ENCODE measurements around the gene DUOX2. TPM values are rescaled to one million over a fixed set of nuclear protein-coding genes. Genes with fewer than 3 reads are reported as not detected.

The DUOX2 gene
- total and polyA plus RNA-seq, 3 donors from 2014 or later, result 1.2 to 4.8 (median 2.6) TPM

DNA sequence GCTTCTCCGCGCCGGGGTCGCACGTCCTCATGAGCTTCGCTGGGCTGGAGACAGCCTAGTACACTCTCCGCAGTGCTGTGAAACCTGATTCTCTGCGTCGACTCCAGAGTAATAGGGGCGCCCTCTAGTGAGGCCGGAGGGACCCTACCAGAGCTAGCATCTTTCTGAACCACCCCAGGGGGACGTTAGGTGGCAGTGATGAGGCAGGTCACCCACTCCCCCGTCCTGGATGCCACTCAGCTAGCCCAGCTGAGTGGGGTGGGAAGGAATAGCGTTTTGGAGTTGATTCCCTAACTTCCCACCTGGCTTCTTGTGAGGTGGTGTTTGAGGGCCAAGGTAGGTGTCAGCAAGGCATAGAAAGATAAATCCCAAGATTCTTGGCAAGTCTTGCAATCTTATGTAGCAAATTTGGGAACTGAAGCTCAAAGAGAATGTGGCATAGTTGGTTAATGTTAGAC, 4.2 kb upstream of the DUOX2 start:
- peak overlapping the region in 1 of 2 donors; percentile 14 for H3K4me3 ChIP-seq
- DNase-seq, result peak; percentile 95
- TF ChIP-seq CTCF (IDR thresholded peaks at IDR 0.05), result peak; percentile 84 to 88 (median 88)
- no peak for TF ChIP-seq POLR2A (IDR thresholded peaks at IDR 0.05)
- 1 to 2% methylated on average over 14 of the region's 14 CpGs for WGBS, 2 donors
- H3K27me3 ChIP-seq, result no peaks in the 10 kb centered on the region
- peaks cover 8% of the 10 kb centered on the region for H3K4me1 ChIP-seq
- no peaks in the 10 kb centered on the region for H3K9me3 ChIP-seq
- intact Hi-C loops (cut with DNase I; ENCODE audit: low total_unique reads), result no loop called here
- no peak overlapping the region for H3K27ac ChIP-seq
- no peaks in the 10 kb centered on the region for H3K36me3 ChIP-seq (ENCODE audit: low read depth, missing control alignments)

DNA sequence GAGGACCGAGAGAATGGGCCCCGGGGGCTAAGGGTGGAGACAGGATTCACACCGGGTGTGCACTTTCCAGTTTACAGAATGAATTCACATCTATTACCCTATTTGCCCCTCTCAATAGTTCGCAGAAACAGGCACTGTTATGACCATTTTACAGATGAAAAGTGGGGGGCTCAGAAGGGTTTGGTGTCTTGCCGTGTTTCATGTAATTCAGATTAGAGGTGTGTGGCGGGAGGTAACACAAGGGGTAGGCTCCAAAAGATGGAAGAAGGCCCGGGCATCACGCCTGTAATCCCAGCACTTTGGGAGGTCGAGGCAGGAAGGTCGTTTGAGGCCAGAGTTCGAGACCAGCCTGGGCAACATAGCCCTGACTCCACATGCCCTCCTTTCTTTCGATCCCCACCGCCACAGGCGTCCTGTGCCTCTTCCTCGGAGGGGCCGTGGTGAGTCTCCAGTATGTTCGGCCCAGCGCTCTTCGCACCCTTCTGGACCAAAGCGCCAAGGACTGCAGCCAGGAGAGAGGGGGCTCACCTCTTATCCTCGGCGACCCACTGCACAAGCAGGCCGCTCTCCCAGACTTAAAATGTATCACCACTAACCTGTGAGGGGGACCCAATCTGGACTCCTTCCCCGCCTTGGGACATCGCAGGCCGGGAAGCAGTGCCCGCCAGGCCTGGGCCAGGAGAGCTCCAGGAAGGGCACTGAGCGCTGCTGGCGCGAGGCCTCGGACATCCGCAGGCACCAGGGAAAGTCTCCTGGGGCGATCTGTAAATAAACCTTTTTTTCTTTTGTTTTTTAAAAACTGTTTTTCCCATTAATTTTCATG, 3.5 kb upstream of the DUOX2 start:
- Histone ChIP-seq H3K27me3 (no peaks in the 10 kb centered on the region), H3K4me3 (peak overlapping the region in 1 of 2 donors; percentile 14), H3K36me3 (ENCODE audit: low read depth, missing control alignments) (no peaks in the 10 kb centered on the region), H3K4me1 (peaks cover 14% of the 10 kb centered on the region), H3K9me3 (no peaks in the 10 kb centered on the region), H3K27ac (no peak overlapping the region)
- TF ChIP-seq POLR2A (IDR thresholded peaks at IDR 0.05), result no peak
- TF ChIP-seq CTCF (IDR thresholded peaks at IDR 0.05), result no peak
- DNase-seq, result no peak
- WGBS, 2 donors, result 29 to 31% methylated on average over 33 of the region's 33 CpGs
- intact Hi-C loops (cut with DNase I; ENCODE audit: low total_unique reads), result no loop called here

DNA sequence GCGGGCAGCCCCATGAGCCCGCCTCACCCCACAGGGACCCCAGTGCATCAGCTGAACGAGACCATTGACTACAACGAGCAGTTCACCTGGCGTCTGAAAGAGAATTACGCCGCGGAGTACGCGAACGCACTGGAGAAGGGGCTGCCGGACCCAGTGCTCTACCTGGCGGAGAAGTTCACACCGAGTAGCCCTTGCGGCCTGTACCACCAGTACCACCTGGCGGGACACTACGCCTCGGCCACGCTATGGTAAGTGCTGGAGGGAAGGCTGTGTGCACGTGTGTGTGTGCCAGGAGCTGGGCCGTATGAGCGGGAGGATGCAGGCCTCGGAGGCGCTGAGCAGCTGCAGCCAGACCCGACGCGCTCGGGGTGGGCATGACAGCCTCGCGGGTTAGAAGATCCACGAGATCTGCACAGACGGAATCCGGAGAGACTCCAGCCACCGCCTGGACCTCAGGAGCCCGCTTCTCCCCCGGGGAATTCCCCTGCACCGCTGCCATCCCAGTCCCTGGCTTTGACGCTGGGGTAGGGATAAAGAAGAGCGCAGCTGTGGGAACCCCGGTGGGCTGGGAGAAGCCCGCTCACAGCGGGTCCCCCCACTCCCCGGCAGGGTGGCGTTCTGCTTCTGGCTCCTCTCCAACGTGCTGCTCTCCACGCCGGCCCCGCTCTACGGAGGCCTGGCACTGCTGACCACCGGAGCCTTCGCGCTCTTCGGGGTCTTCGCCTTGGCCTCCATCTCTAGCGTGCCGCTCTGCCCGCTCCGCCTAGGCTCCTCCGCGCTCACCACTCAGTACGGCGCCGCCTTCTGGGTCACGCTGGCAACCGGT, 2.7 kb upstream of the DUOX2 start:
- peaks cover 17% of the 10 kb centered on the region for H3K4me1 ChIP-seq
- WGBS, 2 donors, result 18 to 24% methylated on average over 18 to 64 of the region's 65 CpGs
- no peak overlapping the region for H3K27ac ChIP-seq
- no peaks in the 10 kb centered on the region for H3K9me3 ChIP-seq
- TF ChIP-seq CTCF (IDR thresholded peaks at IDR 0.05), result no peak
- no peak for TF ChIP-seq POLR2A (IDR thresholded peaks at IDR 0.05)
- no peak for DNase-seq
- no peaks in the 10 kb centered on the region for H3K27me3 ChIP-seq
- intact Hi-C loops (cut with DNase I; ENCODE audit: low total_unique reads), result no loop called here
- H3K36me3 ChIP-seq (ENCODE audit: low read depth, missing control alignments), result no peaks in the 10 kb centered on the region
- H3K4me3 ChIP-seq, result peak overlapping the region in 1 of 2 donors; percentile 9

- no peak for DNase-seq
- Histone ChIP-seq H3K4me1 (peaks cover 17% of the 10 kb centered on the region), H3K36me3 (ENCODE audit: low read depth, missing control alignments) (no peaks in the 10 kb centered on the region), H3K9me3 (no peaks in the 10 kb centered on the region), H3K27me3 (no peaks in the 10 kb centered on the region), H3K27ac (no peak overlapping the region), H3K4me3 (peak overlapping the region in 1 of 2 donors; percentile 9)
- 32 to 47% methylated on average over 14 to 19 of the region's 19 CpGs for WGBS, 2 donors
- TF ChIP-seq POLR2A (IDR thresholded peaks at IDR 0.05) (no peak), CTCF (IDR thresholded peaks at IDR 0.05) (no peak)
- intact Hi-C loops (cut with DNase I; ENCODE audit: low total_unique reads), result no loop called here
These were observed 2.1 kb upstream of the DUOX2 start for GRCh38 chr15:45116006-45116481.

All from testis (tissue), 3 donors.